GM12801 (cell line): ENCODE data around the gene GAB1.

ENCODE experiments used
- TF ChIP-seq, protein P1 (sequence below): IDR thresholded peaks from one replicate; pipeline ENCODE4 v1.5.1; 2011; ENCODE audit warnings: control low read depth; ENCODE audit not compliant: insufficient read length; ENCODE audit errors: extremely low read depth

Gene GAB1

GRCh38 chr4:143498021-143498420 lies 161.3 kb downstream of the GAB1 start:
- TF ChIP-seq, protein P1, sequence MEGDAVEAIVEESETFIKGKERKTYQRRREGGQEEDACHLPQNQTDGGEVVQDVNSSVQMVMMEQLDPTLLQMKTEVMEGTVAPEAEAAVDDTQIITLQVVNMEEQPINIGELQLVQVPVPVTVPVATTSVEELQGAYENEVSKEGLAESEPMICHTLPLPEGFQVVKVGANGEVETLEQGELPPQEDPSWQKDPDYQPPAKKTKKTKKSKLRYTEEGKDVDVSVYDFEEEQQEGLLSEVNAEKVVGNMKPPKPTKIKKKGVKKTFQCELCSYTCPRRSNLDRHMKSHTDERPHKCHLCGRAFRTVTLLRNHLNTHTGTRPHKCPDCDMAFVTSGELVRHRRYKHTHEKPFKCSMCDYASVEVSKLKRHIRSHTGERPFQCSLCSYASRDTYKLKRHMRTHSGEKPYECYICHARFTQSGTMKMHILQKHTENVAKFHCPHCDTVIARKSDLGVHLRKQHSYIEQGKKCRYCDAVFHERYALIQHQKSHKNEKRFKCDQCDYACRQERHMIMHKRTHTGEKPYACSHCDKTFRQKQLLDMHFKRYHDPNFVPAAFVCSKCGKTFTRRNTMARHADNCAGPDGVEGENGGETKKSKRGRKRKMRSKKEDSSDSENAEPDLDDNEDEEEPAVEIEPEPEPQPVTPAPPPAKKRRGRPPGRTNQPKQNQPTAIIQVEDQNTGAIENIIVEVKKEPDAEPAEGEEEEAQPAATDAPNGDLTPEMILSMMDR: no peak

DNA sequence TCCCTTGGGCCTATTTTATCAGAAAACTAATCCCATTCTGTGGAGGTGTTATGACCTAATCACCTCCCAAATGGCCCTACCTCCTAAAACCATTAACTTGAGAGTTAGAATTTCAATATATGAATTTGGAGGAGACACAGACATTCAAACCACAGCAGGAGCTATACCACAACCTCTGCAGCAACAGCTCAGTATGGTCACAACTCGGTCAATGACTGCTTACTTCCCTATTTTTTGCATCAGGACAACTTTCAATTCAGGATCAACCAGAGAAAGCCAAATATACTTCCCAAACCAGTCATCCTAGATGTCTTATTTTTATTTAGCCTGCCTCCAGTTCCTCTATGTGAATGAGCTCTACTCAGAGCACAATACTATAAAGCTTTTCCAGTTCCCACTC lies 165.6 kb downstream of the GAB1 start:
- TF ChIP-seq, protein P1: no peak

GRCh38 chr4:143506031-143506430 lies 169.4 kb downstream of the GAB1 start:
- TF ChIP-seq, protein P1: no peak

DNA sequence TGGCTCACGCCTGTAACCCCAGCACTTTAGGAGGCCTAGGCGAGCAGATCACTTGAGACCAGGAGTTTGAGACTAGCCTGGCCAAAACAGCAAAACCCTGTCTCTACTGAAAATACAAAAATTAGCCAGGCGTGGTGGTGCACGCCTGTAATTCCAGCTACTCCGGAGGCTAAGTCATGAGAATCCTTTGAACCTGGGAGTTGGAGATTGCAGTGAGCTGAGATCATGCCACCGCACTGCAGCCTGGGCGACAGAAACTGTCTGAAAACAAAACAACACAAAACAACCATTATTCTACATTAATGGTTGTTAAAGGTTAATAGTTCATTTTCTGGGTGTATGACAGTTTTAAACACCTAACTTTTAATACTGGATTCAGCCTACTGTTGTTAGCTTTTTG lies 175.2 kb downstream of the GAB1 start:
- TF ChIP-seq, protein P1: no peak

DNA sequence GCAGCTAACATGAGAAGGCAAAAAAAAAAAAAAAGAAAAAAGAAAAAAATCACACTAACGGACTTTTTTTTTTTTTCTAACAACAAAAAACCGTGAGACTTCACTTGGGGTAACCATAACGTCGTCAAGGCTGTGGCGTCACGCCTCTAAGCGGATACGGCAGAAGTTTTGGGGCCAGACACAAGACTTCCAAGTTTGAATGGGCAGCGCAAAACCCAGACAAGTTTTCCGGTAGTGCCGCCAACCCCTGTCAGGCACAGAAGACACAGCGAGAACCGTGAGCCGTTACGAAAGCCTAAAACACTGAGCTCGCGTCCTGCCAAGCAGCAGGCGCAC lies 176.3 kb downstream of the GAB1 start:
- TF ChIP-seq, protein P1: no peak

DNA sequence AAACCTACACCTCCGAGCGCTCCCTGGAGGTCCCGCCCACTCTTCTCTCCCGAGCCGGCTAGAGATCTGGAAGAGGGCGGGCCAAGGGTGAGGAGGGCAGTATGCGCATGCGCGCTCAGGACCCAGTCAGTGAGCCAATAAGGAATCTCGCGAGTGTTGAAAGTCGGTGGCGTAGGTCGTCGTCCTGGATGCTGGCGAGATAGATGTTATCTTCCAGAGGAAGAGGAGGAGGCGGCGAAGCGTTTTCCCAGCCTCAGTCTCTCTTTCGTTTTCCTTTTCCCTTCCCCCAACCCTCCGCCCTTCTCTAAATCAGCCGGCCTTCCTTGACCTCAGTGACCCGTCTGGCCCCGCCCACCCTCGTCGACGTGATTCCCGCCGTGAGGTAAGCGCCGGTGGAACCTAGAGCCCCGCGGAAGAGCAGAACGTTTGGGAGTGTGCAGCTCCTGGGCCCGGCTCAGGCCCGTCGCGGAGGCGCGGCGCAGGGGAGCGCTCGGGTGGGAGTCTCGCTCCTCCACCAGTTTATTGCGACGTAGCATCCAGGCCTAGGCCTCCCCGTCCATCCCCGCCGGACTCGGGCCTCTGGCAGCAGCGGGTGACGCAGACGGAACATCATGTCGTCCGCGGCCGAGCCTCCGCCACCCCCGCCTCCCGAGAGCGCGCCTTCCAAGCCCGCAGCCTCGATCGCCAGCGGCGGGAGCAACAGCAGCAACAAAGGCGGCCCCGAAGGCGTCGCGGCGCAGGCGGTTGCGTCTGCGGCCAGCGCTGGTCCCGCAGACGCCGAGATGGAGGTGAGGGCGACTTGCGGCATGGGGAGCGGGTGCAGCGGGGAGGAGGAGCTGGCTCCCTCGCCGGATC lies 176.9 kb downstream of the GAB1 start, which contains the start of gene SMARCA5:
Gene SMARCA5 (plus strand): TSS at position 389 of the 855 bp plus-strand sequence. CDS start 223 bp downstream, at position 612.
- TF ChIP-seq, protein P1: no peak

DNA sequence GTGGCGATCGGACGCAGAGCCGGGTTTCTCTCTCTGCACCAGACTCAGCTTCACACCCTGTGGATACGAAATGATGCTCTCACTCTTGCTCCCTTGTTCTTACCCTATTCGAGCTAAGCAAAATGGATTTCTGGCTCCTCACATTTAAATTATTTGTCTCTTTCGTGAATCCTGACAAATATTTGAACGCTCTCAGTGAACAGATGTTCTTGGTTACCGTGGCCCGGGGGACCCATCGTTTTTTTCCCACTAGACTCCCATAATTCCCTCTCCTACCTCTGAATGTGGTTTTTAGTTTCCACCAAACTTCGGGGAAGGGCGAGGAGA lies 177.5 kb downstream of the GAB1 start:
- TF ChIP-seq, protein P1: no peak
